Measurements from ENCODE around the gene SLC13A2.

Gene SLC13A2

DNA sequence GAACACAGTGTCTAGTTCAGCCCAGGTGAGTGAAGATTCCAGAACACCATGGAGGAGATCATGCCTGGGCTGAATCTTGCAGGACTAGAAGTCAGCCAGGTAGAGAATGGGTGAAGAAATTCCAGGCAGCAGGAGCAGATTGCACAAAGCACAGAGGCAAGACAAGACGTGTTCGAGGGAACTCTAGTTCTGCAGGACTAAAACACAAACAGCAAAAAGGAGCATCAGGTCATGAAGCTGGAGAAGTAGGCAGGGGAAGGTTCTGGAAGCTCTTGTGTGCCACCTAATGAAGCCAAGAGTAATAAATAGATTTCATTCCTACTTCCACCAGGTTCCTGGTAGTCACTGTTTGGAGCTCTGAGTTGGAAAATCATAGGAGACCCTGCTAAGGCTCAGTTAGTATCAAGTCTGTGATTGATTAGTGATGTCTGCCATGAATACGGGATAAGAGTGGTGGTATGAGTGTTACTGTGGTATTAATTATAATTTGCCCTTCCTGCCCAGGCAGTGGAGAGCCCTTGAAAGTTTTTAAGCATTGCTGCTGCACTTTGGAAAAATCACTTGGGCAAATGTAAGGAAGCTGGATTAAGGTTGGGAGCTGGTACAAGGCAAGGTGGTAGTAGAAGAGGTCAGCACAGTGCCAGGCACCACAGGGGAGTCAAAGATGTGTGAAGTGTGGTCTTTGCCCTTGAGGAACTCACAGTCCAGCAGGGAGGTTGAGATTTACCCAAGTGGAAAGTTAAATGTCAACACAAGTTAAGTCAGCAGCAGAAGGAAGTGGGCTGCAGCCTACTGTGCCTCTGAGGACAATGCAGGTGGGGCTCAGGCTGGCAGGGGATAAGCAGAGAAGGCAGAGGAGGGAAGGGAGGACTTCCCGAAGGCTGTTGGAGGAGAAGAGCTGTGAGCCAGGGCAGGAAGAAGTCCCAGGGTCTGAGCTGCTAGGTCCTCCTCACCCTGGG lies 19.2 kb downstream of the SLC13A2 start:
- DNase-seq (ENCODE audit: low read depth in 2 of 2), result no peak

DNA sequence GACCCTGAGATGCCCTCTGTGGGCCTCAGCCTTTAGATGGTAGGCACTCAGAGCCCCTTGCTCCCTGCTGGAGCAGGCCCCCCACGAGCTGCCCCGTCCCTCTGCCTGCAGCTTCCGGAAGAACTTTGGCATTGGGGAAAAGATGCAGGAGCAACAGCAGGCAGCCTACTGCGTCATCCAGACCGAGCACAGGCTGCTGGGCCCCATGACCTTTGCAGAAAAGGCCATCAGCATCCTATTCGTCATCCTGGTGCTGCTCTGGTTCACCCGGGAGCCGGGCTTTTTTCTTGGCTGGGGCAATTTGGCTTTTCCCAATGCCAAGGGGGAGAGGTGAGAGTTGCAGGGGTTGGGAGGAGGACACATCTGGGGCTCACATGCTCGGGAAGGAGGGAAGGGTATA lies 20.0 kb downstream of the SLC13A2 start:
- DNase-seq (ENCODE audit: low read depth in 2 of 2), result no peak

DNA sequence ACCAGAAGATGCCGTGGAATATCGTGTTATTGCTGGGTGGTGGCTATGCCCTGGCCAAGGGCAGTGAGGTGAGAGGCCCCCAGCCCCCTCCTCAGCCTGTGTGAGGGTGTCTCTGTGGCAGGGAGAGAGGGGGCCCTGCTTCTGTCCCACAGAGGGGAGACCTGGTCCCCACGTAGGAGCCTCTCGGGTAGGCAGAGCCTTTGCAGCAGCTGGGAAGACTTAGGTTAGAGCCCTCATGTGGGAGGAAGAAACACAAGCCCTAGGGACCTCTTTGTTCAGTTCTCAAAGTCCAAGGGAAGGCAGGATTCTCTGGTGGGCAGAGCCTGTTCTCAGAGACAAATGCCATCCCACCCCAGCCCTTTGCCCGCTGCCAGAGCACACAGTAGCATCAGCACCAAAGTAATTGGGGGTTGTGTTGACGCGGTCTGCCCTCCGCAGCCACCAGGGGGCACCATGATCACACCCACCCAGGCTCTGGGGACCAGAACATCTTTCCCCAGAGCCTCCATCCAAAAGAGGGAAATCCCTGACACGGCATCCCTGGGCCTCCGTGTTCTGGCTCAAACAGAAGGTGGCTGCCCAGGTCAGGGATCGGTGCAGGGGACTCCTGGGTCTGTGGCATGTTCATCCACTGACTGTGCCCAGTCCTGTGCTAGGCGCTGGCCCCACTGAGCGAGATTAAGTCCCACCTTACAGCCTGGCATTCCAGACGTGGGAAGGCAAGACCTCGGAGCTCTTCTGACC lies 21.2 kb downstream of the SLC13A2 start:
- DNase-seq (ENCODE audit: low read depth in 2 of 2), result peak; percentile 51 to 57

DNA sequence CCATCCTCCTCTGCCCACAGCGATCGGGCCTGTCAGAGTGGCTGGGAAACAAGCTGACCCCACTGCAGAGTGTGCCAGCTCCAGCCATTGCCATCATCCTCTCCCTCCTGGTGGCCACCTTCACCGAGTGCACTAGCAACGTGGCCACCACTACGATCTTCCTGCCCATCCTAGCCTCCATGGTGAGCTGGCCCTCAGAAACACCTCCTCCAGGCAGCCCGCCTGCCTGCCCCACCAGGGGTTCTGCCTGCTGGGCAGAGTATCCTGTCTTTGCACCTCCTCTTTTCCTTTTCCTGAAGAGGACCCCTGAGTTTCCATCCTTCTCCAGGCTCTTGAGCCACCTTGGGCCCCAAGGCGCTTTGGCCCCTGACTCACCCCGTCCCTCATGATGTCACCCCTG lies 22.2 kb downstream of the SLC13A2 start:
- DNase-seq (ENCODE audit: low read depth in 2 of 2), result no peak

DNA sequence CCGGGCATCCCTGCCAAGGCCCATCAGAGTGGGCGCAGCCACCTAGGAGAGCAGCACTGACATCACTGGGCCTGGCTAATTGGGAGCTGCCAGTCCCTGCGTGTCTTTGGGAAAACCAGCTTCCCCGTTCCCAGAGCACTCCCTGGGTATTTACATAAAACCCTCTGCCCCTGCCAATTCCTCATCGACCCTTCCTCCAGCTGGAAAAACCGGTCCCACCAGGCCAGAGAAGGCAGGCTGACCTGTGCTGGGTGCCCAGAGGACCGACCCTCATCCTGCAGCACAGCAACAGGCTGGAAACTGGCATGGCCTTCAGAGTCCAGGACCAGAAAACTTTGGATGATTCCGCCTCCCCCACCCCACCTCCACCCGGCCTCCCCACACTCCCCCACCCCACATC lies 24.5 kb downstream of the SLC13A2 start:
- DNase-seq (ENCODE audit: low read depth in 2 of 2), result no peak

DNA sequence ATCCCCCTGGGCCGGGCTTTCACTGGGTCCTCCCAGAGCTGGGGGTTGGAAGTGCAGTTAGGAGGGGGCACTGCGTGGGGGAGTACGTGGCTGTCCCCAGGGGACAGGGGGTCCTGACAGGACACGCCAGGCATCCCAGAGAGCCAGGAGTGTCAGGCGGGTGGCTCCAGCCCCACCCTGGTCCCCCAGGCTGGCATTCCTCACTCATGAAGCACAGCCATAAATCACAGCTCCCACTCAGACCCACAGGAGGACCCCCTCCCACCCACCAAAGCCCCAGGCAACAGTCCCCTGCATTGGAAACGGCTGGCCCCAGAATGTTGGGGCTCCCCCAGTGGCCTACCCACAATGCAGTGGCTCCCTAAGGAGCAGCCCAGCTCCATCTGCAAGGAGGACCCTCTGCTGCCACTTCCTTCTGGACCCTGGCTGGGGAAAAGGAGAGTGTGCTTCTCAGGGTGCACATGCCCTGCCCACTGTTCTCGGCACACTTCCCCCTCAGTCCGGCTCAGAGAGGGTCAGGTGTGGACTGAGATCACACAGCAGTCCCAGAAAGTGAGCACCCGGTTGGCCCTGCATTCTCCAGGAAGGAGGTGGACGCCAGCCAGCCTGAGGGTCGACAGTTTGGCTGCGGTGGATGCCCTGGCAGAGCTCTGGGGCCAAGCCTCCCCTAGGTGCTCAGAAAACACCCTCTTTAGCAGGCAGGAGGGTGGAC lies 25.4 kb downstream of the SLC13A2 start:
- DNase-seq (ENCODE audit: low read depth in 2 of 2), result no peak

DNA sequence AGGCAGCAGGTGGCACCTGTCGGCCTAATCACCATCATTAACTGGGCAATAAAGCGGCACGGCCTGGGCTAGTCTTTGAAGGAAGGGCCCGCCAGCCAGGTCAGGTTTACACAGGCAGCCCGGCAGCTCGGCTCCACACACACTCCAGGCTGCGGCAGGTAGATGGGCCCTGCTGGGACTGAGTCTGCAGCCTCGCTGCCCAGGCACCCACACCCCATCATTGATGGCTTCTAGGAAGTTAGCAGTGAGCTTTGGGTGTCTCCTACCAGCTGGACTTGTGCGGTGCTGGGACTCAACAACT lies 25.9 kb downstream of the SLC13A2 start:
- no peak for DNase-seq (ENCODE audit: low read depth in 2 of 2)

DNA sequence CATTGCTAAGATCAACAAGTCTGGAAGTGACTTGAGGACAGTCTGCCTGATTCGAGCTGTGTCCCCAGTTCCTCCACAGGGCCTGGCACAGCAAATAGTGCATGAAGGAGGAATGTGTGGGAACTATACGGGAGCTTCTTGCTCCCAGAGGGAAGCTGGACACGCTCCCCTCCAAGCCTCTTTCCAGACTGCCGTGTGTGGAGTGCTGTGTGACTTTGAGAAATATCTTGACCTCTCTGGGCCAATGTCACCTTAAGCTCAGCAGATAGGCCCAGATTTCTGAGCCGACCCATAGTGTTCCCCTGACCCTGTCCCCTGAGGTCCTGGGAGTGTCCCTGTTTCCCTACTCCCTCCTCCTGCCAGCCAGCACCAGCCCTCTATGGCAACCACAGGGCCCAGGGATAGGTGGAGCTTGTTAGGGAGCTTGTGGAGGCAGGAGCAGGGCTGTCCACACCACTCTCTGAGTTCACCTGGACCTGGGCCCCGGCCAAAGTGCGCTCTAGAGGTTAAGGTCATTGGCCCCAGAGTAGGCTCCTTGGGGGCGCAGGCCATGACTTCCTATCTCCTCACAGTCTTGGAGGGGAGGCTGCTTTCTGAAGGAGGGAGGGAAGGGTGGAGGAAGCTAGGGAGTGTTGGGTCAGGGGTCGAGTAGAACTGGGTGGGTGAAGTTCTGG lies 26.4 kb downstream of the SLC13A2 start:
- no peak for DNase-seq (ENCODE audit: low read depth in 2 of 2)

DNA sequence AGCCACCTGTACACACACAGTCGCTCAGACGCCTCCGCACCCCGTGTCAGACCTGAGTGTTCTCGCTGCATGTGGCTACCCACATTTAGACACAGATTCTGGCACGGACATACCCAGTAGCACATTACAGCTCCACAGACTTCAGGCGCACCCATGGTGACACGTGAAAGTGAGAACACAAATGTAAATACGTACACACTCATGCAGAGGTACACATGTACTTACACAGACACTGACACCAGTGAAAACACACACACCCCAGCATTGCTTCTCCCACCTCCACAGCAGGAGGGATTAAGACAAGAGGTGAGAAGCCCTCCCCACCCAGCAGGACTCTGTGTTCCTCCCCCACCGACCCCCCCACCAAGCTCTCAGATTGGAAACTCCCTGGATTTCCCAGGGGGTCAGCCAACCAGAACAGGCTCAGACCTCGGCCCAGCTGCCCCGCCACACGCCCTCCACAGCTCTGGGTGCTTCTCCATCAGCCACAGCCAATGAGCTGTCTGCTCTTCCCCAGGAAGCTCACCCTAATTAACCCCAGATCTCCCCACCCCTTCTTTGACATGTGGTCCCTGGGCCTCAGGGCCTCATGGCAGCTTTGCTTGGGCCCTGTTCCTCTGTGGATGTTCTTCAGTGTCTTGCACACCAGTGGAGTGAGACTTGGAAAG lies 27.4 kb downstream of the SLC13A2 start:
- no peak for DNase-seq (ENCODE audit: low read depth in 2 of 2)

DNA sequence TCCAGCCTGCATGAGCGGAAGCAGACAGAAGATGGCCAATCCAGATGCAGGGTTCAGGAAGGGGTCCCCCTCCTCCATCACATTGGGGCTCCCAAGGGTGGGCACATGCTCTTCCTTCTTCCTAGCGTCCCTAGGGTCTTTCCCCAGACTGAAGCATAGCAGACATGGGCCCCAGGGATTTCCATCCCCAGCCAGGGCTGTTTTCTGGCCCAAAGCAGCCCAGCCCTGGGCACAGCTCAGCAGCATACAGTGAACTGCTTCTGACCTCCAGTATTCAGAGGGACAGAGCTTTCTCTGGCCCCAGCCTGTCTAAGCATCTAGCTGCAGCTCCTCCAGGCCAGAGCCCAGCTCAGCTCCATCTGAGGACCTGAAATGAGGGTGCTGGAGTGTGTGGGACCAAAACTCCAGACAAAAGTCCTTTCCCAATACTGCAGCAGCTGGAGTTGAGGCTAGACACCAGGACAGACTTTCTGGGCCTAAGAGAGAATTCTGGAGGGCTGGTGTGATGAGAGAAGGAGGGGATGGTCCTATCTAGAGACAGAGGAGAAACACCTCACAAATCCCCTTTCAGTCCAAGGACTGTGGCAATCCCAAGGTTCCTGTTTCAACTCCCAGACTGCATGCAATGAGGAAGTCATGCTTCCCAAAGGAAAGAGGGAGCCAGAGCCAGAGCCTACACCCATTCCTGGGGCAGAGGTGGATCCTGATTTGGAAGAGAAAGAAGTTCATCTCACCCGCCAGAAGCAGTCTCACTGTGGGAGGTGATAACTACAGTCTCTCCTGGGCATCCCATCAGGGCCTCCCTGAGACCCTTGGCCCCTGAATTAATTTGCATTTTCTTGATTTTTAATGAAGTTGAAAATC lies 28.2 kb downstream of the SLC13A2 start:
- no peak for DNase-seq (ENCODE audit: low read depth in 2 of 2)

DNA sequence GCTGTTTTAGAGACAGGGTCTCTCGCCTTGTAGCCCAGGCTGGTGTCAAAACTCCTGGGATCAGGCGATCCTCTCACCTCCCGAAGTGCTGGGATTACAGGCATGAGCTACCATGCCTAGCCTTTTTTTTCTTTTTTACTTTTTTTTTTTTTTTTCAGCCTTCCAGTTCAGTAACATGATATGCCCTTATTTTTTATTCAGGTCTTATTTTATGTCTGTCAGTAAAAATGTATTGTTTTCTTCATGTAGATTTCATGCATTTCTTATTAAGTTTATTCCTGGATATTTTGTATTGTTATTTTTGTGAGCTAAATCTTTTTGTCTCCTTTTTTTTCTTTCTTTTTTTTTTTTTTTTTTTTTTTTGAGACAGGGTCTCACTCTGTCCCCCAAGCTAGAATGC lies 30.0 kb downstream of the SLC13A2 start:
- DNase-seq (ENCODE audit: low read depth in 2 of 2), result no peak

DNA sequence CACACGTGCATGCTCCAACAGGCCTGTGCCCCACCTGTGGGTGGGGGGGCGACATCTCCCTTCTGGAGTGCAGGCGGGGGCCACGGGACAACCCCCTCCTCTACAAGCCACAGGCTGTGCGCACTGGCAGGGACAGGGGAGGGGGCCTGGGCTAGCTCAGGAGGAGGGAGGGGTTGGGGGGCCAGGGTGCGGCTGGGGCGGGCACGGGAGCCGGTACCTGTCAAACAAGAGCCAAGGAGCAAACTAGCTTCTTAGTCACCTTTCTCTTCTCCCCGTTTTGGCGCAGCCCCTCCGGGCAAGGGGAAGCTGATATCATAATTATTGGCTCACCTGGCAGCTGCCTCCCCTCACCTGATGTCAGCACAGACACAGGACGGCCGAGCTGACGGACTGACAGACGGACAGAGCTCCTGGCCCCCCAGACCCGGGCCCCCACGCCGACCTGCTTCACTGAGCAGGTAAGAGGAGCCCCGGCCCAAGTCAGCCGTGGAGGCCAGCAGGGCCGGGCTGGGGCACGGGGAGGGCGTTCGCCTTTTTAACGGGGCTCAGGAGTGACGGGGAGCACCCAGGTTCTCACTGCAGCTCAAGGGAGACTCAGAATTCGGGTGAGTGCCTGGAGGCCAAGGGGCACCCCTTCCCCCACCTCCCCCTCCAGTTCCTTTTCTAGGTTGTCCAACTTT lies 32.7 kb downstream of the SLC13A2 start, which contains the start of gene FOXN1:
TSS of gene FOXN1 (plus strand) at position 363 of the 680 bp plus-strand sequence. CDS start 17,622 bp downstream, outside the sequence.
- DNase-seq (ENCODE audit: low read depth in 2 of 2), result no peak

DNA sequence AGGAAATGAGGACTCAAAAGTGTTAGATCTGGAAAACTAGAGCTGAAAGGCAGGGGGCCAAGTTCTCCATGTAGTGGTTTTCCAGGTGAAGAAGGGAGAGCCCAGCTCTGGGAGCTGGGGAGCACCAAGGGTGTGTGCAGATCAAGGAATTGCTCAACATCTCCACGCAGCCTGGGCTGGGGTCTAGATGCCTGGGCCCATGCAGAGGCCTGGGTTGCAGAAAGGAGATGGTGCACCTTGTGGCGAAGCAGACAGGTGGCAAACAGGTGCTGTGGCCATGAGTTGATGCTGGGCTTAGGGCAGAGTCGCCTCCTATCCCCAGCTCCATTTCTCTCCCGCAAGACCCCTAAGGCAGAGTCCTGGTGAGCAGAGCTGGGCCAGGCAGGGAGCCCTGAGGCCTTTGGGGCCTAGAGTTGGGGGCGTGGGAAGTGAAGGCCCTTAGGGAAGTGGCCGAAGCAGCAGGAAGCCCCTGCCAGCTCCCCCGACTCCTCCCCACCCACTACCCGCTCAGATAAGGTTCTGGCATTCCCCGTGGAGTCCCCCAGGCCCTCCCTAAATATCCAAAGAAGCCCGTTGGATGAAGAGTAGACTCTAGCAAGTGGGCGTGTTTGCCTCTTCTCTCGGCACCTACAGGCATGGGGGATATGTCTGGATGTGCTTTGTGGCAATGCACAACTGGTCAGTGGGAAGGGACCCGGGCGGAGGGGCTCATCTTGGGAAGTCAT lies 33.5 kb downstream of the SLC13A2 start:
- DNase-seq (ENCODE audit: low read depth in 2 of 2), result no peak

DNA sequence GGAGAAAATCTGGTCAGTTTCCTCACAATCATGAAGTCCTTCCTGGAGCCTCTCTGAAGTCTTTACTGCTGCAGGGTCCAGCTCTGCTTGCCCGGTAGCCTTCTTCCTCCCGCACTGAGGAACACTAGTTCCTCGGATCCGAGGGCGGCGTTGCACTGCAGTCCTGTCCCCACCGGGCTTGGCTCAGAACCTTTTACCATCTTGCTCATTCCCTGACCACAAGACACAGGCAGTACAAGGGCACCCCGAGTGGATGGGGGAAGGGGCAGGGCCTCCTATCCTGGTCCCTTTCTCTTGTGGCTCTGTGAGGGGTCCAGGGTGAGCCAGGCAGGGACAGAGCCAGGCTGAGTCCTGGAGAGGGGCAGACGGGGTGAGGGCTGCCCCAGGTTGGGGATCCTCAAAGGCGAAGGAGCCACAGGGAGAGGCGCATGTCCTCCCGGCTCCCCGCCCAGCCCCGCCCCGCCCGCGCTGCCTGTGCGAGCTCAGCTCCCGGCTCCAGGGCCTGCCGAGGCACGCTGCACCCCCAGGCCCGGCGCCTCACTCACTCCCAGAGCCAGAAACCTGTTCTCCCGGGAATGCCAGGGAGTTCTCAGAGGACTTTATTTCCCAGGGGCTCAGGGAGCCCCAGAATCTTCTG lies 34.2 kb downstream of the SLC13A2 start:
- no peak for DNase-seq (ENCODE audit: low read depth in 2 of 2)

DNA sequence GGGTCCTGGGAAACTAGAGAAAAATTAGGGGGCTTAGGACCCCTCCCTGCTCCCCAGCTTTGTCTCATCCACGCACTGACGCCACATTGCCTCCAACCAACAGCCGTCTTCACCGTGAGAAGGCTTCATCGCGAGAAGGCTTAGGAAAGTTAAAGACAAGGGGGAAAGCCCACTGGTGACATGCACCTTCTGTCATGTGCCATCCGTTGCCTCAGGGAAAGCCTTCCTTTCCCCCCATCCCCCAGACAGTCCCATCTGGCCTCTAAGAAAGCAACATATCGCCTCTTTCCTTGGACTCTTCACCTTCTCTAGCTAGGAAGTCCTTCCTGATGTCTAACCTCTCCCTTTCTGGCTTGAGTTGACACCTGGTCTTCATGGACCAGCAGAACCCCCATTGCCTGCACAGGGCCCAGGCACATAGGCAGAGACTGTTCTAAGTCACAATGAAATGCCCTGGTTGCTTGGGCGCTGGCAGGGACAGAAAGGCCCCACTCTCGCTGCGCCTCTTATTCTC lies 34.8 kb downstream of the SLC13A2 start:
- DNase-seq (ENCODE audit: low read depth in 2 of 2), result no peak

DNA sequence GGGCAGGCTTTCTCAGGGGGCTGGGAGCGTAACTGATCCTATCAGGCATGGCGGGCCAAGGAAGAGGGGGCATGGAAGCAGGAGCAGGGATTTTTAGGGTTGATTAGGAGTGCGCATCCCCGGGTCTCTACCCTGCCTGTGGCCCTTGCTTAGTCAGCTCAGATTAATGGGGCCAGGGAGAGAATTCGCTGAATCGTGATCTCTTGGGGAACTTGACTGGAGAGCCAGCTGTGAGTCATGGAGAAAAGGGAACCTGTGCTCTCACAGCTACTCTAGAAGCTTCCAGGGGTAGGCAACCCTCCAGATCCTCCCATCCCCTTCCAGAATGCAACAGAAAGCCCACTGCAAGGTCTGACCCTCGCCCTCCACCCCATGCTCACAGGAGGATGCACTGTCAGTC lies 36.3 kb downstream of the SLC13A2 start:
- no peak for DNase-seq (ENCODE audit: low read depth in 2 of 2)

DNA sequence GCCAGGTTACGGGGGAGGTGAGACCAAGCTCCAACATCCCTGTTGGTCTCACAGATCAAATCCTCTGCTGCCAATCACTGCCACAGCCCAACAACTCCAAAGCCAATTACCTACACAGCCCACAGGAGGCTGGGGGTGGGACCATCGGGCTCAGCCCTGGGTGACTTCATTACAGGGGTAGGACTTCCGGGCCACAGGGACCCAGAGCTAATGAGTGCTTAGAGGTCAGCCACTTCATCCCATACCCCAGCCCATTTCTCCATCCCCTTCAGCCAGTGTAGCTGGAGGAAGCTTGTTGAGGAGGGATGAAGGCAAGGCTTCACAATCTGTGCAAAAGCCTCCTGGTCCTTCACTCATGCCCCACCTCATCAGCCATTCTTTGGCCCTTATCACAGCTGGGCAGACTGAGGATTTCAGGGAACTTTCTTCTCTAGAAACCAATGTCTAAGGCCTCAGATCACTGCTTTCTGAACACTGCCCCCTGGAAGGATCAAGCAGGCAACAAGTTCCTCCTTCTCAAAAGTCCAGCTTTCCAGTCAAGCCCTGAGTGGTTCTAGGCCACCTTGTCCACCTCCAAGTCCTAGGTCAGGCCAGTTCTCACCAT lies 38.5 kb downstream of the SLC13A2 start:
- DNase-seq (ENCODE audit: low read depth in 2 of 2), result no peak

DNA sequence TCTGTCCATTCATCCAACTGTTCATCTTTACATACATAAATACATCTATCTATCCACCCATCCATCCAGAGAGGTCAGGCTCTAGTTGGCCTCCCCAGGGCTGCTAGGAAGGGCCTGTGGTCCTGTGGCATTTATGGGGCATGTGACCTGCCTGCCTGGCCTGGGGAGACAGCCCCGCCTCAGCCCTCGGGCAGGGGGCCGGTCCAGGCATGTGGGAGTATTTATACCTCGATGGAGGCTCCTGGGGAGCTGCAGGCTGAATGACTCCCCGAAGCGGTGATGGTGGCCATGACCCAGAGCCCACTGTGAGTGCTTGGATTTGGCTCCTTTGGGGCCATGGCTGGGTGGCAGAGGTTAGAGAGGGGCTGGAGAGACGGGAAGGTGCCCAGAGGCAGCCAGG lies 40.0 kb downstream of the SLC13A2 start:
- no peak for DNase-seq (ENCODE audit: low read depth in 2 of 2)
